Transverse colon (tissue), 4 donors: ENCODE results near the gene PLCD3. TPM values are rescaled to one million over a fixed set of nuclear protein-coding genes. Genes with fewer than 3 reads are reported as not detected.
A peak's percentile ranks its signal among the peaks of the same experiment; 100 is the strongest.

ENCODE experiments used
- DNase-seq: peaks from one replicate; pipeline ENCODE4 v3.0.0-alpha.2; 2019
- H3K27ac ChIP-seq, 4 donors: fragments of 200-600 bp; sonication (generic); 2 replicates each; pipeline ENCODE4 v1.5.1; 2016 to 2018; ENCODE audit warnings: inconsistent platforms in 4 of 4
- H3K27me3 ChIP-seq: fragments of 200-600 bp; sonication (generic); 2 replicates; pipeline ENCODE4 v1.5.1; 2017; ENCODE audit warnings: inconsistent platforms
- H3K36me3 ChIP-seq, 4 donors: fragments of 200-600 bp; sonication (generic); 2 replicates each; pipeline ENCODE4 v1.5.1; 2017 to 2019; ENCODE audit warnings: inconsistent platforms in 4 of 4
- H3K4me1 ChIP-seq, 4 donors: fragments of 200-600 bp; sonication (generic); 2 replicates each; pipeline ENCODE4 v1.5.1; 2017 to 2020; ENCODE audit warnings: inconsistent platforms in 4 of 4
- H3K4me3 ChIP-seq, 4 donors: fragments of 200-600 bp; sonication (generic); 1 replicate in 1 of 4; 2 replicates in 3 of 4; pipeline versions ENCODE4 v1.5.1 to v1.6.1; 2017 to 2019; ENCODE audit warnings: inconsistent platforms in 4 of 4
- H3K9me3 ChIP-seq, 2 donors: fragments of 200-600 bp; sonication (generic); 2 replicates each; pipeline ENCODE4 v1.5.1; 2017 to 2019; ENCODE audit warnings: inconsistent platforms in 2 of 2
- CTCF ChIP-seq, 5 experiments: fragments of 200-600 bp in 3 of 5; fragments of 450-650 bp in 2 of 5; sonication (generic) in 3 of 5; IDR thresholded peaks; 1 replicate in 2 of 5; 2 replicates in 3 of 5; pipeline ENCODE4 v1.5.1; 2016 to 2017; ENCODE audit warnings: antibody characterized with exemption in 5 of 5, inconsistent platforms in 3 of 5, mild to moderate bottlenecking in 2 of 5, moderate library complexity in 1 of 5
- EP300 ChIP-seq: sonication (generic); formaldehyde crosslinking; IDR thresholded peaks from one replicate; pipeline ENCODE4 v1.6.1; 2017; ENCODE audit warnings: antibody characterized with exemption, low read depth
- POLR2A ChIP-seq: fragments of 450-650 bp; IDR thresholded peaks from one replicate; pipeline ENCODE4 v1.6.1; 2016; ENCODE audit warnings: antibody characterized with exemption, mild to moderate bottlenecking, moderate library complexity
- POLR2AphosphoS5 ChIP-seq, 3 donors: sonication (generic); formaldehyde crosslinking; IDR thresholded peaks; one replicate each; pipeline ENCODE4 v1.6.1; 2016; ENCODE audit warnings: antibody characterized with exemption in 3 of 3
- WGBS, 2 donors: methylation state at CpG; one replicate each; pipeline ENCODE4 v1.1.5; 2018; ENCODE audit warnings: low coverage in 1 of 2; 5-methylcytosine and 5-hydroxymethylcytosine counted together
- in situ Hi-C, 4 donors: fragments of 200-750 bp; cut with MboI; loops; one replicate each; pipeline versions ENCODE4 v1.15.0 to v1.15.1; 2017; ENCODE audit warnings: low sequenced_read_pairs in 3 of 4, low pct_ligation_motif_present in 1 of 4, low pct_unique_long_range_greater_than_20kb in 1 of 4
- intact Hi-C: fragments of 100-400 bp; cut with DNase I; formaldehyde crosslinking; loops from one replicate; pipeline ENCODE4 v1.15.1; 2023; ENCODE audit warnings: low total_unique reads
- total RNA-seq, 4 donors: library from RNA; depleted of rRNA; stranded (reverse); fragments of >200 nt; gene quantifications; one replicate each; pipeline ENCODE4 v1.1.0, GENCODE V29; 2016

PLCD3 gene
- total RNA-seq, 4 donors from 2014 or later = 157 to 369 (median 335) TPM

- Histone ChIP-seq H3K36me3 (peaks cover 0 to 68% (median 26%) of the 10 kb centered on the region in 4 donors), H3K4me3 (no peak overlapping the region), H3K9me3 (no peaks in the 10 kb centered on the region), H3K27me3 (no peaks in the 10 kb centered on the region), H3K27ac (peak overlapping the region in 1 of 4 donors; percentile 28), H3K4me1 (peaks cover 5 to 8% (median 7%) of the 10 kb centered on the region in 4 donors)
- no peak for DNase-seq
- intact Hi-C loops (loop anchor here (10.0 kb wide), 1 partner anchor 177 kb away; no protein-coding TSS in a partner anchor), in situ Hi-C loops (loop anchor here in 2 of 4 donors (10.0 kb wide), 2 partner anchors 177 to 187 kb away; partner anchors contain the start of gene GFAP (in 1 of the 2))
- no peak for TF ChIP-seq POLR2AphosphoS5 (IDR thresholded peaks at IDR 0.05)
- TF ChIP-seq EP300 = no peak
- no peak for TF ChIP-seq POLR2A
- no peak for TF ChIP-seq CTCF (IDR thresholded peaks at IDR 0.05)
- 83 to 93% methylated on average over 6 to 9 of the region's 9 CpGs for WGBS, 2 donors
Observed at GRCh38 chr17:45101546-45101882, 30.8 kb downstream of the PLCD3 start.

- Histone ChIP-seq H3K9me3 (no peaks in the 10 kb centered on the region), H3K4me1 (peaks cover 7 to 11% (median 9%) of the 10 kb centered on the region in 4 donors), H3K27me3 (no peaks in the 10 kb centered on the region), H3K4me3 (no peak overlapping the region), H3K27ac (peak overlapping the region; percentile 10 to 81 (median 44)), H3K36me3 (peaks cover 0 to 65% (median 23%) of the 10 kb centered on the region in 4 donors)
- intact Hi-C loops = loop anchor here (5.0 kb wide), 2 partner anchors 33 to 77 kb away; partner anchors contain the start of gene PLCD3
- 27 to 42% methylated on average over 3 to 9 of the region's 9 CpGs for WGBS, 2 donors
- no peak for TF ChIP-seq POLR2A
- TF ChIP-seq POLR2AphosphoS5 (IDR thresholded peaks at IDR 0.05) = peak in 1 of 3 donors; percentile 42
- peak; percentile 85 to 93 (median 90) for TF ChIP-seq CTCF (IDR thresholded peaks at IDR 0.05)
- peak; percentile 93 for DNase-seq
- in situ Hi-C loops = loop anchor here in 1 of 4 donors (10.0 kb wide), 1 partner anchor 184 kb away; the partner anchor contains the start of gene GFAP
Observed at GRCh38 chr17:45098869-45099616, 33.3 kb downstream of the PLCD3 start.

DNA sequence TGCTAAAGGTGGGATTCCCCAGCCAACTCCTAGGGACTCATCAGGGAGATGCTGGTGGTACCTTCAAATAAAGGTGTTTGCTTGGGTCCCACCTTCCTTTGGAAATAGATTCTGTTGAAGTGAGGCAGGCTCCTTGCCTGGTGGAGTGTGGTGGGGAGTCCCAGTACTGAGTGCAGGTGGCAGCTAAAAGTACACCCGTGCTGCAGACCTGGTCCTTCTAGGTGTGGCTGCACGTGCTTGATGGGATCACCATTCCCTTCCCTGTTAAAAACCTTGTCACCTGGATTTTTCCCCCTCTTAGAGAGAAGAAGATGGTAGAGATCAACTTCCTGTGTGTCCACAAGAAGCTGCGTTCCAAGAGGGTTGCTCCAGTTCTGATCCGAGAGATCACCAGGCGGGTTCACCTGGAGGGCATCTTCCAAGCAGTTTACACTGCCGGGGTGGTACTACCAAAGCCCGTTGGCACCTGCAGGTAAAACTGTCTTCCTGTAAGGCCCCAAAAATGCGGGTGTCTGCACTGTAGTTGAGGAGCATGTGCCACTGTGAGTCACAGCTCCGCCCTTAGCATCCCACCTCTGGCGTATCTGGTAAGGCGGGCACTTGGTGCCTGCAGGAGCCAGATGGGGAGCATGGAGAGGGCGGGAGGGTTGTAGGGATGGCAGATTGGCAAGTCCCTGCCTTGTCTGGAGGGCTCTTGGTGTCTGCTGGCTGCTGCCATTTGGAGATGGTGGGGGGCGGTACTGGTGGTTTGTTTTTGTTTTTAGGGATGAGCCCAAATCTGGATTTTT, 34.0 kb downstream of the PLCD3 start:
- Histone ChIP-seq H3K4me3 (no peak overlapping the region), H3K27me3 (no peaks in the 10 kb centered on the region), H3K9me3 (no peaks in the 10 kb centered on the region), H3K27ac (peak overlapping the region; percentile 10 to 81 (median 44)), H3K4me1 (peaks cover 14 to 18% (median 16%) of the 10 kb centered on the region in 4 donors), H3K36me3 (peaks cover 0 to 60% (median 18%) of the 10 kb centered on the region in 4 donors)
- TF ChIP-seq EP300 (no peak), POLR2AphosphoS5 (IDR thresholded peaks at IDR 0.05) (no peak), CTCF (IDR thresholded peaks at IDR 0.05) (no peak), POLR2A (no peak)
- no peak for DNase-seq
- intact Hi-C loops (loop anchor here (5.0 kb wide), 2 partner anchors 34 to 76 kb away; partner anchors contain the start of gene PLCD3), in situ Hi-C loops (loop anchor here in 1 of 4 donors (10.0 kb wide), 1 partner anchor 183 kb away; the partner anchor contains the start of gene GFAP)
- 40 to 79% methylated on average over 1 to 13 of the region's 13 CpGs for WGBS, 2 donors

DNA sequence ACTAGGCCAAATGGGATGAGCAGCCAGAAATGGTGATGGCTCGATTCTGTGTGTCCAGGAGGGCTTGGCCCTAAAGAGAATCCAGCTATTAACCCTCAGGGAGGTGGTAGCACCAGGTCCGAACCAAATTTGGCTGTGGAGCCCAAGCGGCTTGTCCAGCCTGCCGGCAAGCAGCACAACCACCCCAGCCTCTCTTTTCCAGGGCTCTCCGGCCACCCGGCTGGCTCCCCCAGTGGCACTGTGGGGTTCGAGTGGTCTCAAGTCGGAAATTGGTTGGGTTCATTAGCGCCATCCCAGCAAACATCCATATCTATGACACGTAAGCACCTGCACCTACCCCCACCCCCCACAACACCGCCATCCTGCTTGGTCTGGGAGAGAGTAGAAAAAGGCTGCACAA, 35.4 kb downstream of the PLCD3 start:
- intact Hi-C loops = loop anchor here (5.0 kb wide), 2 partner anchors 35 to 75 kb away; partner anchors contain the start of gene PLCD3
- Histone ChIP-seq H3K27ac (peak overlapping the region in 1 of 4 donors; percentile 32), H3K27me3 (no peaks in the 10 kb centered on the region), H3K4me3 (no peak overlapping the region), H3K9me3 (no peaks in the 10 kb centered on the region), H3K36me3 (peaks cover 0 to 47% (median 16%) of the 10 kb centered on the region in 4 donors), H3K4me1 (peaks cover 14 to 28% (median 24%) of the 10 kb centered on the region in 4 donors)
- DNase-seq = no peak
- in situ Hi-C loops = loop anchor here in 1 of 4 donors (10.0 kb wide), 1 partner anchor 182 kb away; the partner anchor contains the start of gene GFAP
- TF ChIP-seq POLR2AphosphoS5 (IDR thresholded peaks at IDR 0.05) = no peak
- TF ChIP-seq EP300 = no peak
- no peak for TF ChIP-seq CTCF (IDR thresholded peaks at IDR 0.05)
- no peak for TF ChIP-seq POLR2A
- 97% methylated on average over 11 of the region's 11 CpGs; no CpG with 5 or more reads in 1 of the 2 donors for WGBS, 2 donors
